T-helper 2 cell treated with Interferon-gamma antibody and Interleukin-4, amounts not matched to agents 100 ng/mL and 5 ng/mL, for 36 hours (primary cell): ENCODE results near the gene GALNT7. TPM values are rescaled to one million over a fixed set of nuclear protein-coding genes. Genes with fewer than 3 reads are reported as not detected.
"Not testable (repeated sequence)": the region's sequence is repeated elsewhere in the genome, so short reads cannot be mapped to it uniquely, and the experiment has no call there.

Experiments
- intact Hi-C: fragments of 100-400 bp; cut with micrococcal nuclease; formaldehyde crosslinking; loops from one replicate; pipeline ENCODE4 v1.15.1; 2023
- total RNA-seq: library from RNA; stranded (reverse); gene quantifications from 2 replicates; pipeline ENCODE4 v1.2.3, GENCODE V29; 2022

GALNT7 gene, protein sequence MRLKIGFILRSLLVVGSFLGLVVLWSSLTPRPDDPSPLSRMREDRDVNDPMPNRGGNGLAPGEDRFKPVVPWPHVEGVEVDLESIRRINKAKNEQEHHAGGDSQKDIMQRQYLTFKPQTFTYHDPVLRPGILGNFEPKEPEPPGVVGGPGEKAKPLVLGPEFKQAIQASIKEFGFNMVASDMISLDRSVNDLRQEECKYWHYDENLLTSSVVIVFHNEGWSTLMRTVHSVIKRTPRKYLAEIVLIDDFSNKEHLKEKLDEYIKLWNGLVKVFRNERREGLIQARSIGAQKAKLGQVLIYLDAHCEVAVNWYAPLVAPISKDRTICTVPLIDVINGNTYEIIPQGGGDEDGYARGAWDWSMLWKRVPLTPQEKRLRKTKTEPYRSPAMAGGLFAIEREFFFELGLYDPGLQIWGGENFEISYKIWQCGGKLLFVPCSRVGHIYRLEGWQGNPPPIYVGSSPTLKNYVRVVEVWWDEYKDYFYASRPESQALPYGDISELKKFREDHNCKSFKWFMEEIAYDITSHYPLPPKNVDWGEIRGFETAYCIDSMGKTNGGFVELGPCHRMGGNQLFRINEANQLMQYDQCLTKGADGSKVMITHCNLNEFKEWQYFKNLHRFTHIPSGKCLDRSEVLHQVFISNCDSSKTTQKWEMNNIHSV
- 20.5 and 21.2 TPM in 2 replicates for total RNA-seq

DNA sequence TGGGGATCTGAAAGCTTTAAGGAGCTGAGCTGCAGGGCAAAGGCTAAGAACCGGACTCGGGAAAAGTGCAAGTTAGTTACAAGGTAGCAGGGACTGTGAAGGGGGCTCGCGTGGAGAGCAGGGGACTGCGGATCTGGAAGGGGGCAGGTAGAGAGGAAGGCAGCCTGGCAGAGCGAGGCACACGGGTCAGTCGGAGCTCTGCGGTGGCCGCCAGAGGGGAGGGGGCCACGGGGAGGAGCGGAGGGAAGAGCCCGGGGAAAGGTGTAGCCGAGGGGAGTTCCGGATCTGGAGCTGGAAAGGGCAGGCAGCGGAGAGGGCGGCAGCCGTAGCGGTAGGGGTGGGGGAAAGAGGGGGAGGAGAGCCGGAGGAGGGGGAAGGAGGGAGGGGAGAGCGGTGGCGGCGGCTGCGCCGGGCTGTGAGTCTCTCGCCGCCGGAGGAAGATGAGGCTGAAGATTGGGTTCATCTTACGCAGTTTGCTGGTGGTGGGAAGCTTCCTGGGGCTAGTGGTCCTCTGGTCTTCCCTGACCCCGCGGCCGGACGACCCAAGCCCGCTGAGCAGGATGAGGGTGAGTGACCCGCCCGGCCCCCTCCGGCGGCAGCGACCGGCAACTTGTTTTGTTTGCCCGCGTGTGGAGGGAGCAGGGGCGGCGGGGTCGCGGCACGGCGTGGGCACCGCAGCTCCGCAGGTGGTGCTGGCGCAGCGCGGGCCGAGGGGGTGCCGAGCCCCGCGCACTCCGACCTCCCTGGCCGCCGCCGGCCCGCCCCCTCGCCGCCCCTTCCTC is at the start of gene GALNT7:
TSS of gene GALNT7 (plus strand) at position 416 of the 782 bp plus-strand sequence. CDS start at position 441, 25 bp downstream.
- intact Hi-C loops, result loop anchor here (1.0 to 5.0 kb wide), 5 partner anchors 89 to 202 kb away; partner anchors contain the start of genes HMGB2 and SAP30

DNA sequence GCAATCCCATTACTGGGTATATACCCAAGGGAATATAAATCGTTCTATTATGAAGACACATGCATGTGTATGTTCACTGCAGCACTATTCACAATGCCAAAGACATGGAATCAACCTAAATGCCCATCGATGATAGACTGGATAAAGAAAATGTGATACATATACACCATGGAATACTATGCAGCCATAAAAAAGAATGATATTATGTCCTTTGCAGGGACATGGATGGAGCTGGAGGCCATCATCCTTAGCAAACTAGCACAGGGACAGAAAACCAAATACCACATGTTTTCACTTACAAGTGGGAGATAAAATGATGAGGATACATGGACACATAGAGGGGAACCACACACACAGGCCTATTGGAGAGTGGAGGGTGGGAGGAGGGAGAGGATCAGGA is 49.8 kb upstream of the GALNT7 start:
- intact Hi-C loops, result not testable (repeated sequence)

DNA sequence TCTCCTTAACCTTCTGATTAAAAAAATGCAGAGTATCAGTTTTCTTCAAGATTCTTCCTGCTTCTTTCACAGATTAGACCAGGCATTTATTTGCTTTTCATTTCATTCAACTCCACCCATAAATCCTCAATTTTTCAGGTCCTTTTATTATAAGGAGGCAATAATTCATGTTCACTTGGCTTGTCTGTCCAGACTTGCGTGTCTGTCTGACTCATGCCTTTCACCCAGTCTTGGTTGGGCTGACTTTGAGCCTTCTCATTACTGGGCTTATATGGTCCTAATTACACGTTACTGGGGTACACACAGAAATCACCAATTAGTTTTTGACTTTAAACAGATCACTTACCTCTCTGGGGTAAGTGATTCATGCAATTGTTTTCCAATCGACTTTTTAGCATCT is 48.8 kb upstream of the GALNT7 start:
- intact Hi-C loops, result no loop called here

DNA sequence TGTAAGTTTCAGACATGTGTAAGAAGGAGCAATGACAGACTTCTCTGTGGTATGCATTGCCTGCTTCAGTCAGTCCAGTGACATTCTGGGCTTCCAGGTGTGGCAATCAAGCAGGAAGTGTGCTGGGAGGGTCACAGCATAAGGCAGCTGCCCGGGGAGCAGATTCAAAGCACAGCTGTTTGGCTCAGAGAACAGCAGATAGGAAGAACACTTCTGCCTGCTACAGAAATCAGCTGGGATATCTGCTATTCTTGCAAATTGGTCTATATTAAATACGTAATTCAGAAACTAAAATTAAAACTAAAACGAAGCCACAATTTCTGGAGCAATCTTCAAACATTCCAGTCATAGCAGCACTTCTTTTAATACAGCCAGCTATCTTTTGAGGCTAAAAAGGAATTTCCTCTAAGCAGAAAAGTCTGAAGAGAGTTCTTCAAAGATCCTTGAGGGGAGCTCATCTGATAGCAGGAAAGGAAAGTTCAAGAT is 47.5 kb upstream of the GALNT7 start:
- intact Hi-C loops, result no loop called here

DNA sequence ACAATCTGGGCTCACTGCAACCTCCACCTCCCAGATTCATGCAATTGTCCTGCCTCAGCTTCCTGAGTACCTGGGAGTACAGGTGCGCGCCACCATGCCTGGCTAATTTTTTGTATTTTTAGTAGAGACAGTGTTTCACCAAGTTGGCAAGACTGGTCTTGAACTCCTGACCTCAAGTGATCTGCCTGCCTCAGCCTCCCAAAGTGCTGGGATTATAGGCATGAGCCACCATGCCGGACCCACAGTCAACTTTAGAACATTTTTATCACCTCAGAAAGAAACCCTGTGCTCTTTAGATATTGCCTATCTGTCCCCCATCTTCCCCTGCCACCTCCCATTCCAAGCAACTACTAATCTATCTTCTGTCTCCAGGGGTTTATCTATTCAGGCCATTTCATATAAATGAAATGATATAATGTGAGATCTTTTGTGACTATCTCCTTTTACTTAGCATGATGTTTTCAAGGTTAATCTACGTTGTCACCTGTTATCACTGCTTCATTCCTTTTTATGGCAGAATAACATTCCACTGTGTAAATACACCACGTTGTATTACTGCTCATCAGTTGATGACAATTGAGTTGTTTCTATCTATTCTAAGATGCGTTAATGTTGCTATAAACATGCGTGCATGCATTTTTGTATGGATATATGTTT is 44.3 kb upstream of the GALNT7 start:
- intact Hi-C loops, result no loop called here

DNA sequence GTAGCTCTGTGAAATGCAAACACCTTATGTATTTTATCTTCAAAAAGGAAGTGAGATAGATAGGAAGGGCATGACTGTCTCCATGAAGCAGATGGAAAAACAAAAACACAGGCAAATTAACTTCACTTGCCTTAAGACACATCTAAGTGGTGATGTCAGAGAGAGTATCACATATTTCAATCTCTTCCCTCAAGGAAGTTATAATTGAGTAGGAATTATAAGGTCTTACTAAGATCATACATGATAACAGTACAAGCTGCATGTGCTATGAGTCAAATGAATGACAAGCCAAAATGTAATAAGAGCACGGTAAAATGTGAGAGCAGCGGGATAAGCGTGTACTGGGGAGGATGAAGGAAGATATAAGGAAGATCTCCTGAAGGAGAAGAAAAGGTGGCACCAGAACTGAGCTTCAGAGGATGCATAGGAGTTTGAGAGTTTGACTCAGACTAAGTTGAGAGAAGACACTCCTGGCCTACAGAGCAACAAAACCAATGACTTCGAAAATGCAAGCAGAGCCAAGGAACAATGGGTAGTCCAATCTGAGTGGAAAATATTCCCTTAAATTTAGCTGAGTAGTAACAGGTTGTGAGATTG is 43.3 kb upstream of the GALNT7 start:
- intact Hi-C loops, result no loop called here

DNA sequence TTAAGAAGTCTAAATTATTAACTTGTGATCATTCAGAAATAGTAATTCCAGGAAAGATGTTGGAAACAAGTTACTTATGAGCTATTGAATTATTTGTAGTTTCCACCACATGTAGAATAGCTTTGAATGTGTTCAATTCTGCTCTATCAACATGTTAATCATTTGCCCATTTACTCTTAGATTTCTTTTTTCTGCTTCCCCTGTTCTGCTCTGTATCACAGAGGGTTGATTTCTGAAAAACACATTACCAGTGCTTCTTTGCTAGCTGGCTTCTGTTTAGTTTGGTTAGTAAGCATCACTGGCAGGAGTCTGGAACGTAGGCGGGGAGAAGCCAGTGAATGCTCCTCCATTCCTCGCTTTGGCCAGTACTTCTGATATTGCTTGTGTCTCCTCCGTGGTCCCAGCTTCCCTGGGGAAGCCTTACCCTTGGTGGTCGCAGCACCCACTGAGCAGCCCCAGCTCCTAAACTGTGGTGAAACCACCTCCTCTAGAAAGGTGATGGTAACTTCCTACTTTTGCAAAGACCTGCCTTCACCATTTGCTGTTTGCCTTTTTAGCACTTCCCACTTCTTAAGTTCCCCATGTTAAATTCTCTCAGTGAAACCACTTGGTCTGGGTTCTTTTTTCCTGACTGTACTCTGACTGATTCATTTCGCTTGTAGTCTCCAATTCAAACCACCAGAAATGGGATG is 40.3 kb upstream of the GALNT7 start:
- intact Hi-C loops, result no loop called here

DNA sequence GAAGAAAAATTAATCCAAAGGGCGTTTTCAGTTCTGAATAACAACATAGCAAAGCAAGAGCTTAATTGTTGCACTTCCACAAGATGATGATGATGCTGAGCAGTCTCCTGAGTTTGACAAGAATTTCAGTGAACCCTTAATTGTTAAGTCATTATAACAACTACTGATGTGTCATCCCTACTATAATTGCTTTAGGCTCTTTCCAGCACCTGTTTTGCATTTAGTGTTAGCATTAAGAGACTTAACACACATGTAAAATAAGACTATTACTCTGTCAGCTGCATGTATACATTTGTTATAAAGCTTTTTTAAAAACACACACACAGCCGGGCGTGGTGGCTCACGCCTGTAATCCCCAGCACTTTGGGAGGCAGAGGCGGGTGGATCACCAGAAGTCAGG is 37.9 kb upstream of the GALNT7 start:
- intact Hi-C loops, result no loop called here

DNA sequence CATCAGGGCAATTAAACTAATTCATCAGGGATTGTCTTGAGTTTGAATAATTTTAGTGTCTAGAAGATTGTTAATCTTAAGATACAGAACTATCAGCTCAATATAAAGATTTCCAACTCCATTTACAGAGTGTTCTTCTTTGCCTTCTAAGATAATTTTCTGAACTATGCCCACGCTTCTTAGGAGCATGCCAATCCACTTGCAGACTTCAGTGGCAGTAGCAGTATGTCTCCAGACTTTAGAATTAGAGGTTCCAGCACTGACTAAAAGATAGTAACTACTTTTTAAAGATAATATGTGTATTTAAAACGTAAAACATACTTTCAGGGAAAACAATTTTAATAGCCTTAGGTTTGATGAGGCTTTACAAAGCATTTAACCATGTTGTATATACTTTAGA is 34.2 kb upstream of the GALNT7 start:
- intact Hi-C loops, result no loop called here

DNA sequence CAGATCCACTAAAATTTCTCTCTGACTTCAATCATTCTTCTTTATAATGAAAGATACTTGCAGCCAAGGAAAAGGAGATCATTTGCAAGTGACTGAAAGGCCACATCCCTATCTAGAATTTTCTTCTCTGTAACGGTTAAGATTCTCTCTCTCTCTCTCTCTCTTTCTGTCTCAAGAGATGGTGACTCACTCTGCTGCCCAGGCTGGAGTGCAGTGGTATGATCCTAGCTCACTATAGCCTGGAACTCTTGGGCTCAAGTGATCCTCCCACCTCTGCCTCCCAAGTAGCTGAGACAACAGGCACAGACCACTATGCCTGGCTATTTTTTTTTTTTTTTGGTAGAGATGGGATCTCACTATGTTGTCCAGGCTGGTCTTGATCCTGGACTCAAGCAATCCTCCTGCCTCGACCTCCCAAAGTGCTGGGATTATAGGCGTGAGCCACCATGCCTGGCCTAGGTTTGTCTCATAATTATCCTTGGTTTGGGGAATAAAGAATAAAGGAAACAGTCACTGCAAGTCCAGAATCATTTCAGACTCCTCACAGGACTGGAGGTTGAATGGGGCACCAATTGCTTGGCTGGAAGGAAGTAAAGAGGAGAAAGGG is 33.3 kb upstream of the GALNT7 start:
- intact Hi-C loops, result no loop called here

DNA sequence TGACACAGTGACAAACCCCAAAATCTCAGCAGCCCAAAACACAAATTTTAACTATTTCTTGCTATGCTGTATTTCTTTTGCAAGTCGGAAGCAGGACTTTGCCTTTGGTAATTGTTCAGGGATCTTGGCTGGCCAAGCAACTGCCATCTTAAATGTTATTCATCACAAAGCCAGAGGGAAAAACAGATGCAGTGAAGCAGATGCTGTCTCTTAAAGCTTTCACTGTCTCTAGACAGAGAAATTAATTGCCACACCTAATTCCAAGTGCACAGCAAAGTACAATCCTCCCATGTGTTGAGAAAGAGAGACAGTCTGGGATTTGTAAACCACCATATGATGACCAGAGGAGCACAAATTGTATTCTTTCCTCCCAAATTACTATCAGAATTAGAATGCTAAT is 30.0 kb upstream of the GALNT7 start:
- intact Hi-C loops, result no loop called here

DNA sequence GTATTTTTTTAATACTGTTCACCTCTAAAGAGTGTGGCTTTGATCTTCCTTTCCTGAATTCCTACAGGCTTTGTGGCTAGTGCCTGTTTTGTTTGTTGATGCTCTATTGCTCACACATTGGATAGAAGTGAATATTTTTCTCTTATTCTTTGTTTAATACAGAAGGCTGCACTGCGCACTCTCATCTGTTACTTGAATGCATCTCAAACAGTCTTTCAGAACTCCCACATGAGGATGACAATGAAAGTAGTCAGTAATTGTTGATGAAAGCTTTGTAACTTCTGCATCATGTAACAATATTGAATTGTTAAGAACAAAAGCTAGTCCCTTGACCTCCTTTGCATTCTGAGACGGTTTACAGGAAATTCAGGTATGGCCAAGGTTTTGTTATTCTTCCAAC is 29.1 kb upstream of the GALNT7 start:
- intact Hi-C loops, result no loop called here

DNA sequence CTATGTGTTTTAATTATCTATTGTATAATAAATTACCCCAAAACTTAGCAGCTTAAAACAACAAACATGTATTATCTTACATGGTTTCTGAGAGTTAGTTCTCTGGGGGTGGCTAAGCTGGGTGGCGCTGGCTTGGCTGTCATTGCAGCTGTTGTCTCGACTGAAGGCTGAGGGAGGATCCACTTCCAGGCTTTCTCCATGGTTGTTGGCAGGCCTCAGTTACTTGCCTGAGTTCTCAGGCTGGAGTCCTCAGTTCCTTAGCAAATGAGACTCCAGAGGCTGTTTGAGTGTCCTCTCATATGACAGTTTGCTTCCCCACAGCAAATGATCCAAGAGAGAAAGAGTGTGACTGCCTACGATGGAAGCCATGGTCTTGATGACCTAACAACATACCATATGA is 23.5 kb upstream of the GALNT7 start:
- intact Hi-C loops, result no loop called here

DNA sequence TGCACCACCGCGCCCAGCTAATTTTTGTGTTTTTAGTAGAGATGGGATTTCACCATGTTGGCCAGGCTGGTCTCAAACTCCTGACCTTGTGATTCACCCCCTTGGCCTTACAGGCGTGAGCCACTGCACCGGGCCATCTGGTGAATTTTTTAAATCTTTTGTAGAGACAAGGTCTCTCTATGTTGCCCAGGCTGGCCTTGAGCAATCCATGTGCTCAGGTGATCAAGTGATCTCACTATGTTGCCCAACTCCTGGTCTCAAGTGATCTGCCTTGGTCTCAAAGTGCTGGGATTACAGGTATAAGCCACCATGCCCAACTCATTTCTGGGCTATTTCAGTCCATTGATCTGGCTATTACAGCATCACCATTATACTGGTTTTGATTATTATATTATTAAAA is 22.2 kb upstream of the GALNT7 start:
- intact Hi-C loops, result no loop called here

DNA sequence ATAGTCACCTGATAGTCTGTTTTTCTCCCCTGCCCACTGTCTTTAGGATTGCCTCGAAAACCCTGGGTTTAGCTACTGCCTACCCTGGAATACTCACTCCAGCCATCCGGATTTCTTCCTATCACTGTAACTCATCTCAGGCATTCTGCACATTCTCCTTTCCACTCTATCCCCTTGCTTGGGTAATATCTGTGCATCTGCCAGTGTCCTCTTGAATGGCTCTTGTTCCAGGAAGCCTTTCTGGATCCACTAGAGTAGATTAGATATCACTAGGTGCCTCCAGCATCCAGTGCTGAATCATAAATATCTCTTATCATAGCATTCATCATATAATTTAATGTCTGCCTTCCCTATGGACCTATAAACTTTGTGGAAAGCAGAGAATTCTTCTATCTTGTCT is 17.1 kb upstream of the GALNT7 start:
- intact Hi-C loops, result no loop called here

DNA sequence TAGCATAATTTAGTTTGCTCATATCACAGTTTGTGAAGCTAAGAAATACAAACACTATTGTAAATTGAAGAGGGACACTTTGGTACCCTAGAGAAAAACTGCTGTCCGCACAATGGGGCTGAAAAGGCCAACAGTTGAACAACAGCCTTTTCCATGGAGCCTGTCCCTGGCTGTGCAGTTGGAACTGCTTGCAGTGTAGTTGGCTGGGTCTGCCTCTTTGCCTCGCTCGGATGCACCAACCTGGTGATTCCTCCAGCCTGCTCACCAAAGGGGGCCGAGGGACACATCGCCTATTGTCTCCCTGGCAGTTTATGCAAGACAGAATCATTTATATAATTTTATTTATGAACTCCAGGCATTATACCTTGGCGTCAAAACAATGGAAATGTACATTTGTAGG is 16.5 kb upstream of the GALNT7 start:
- intact Hi-C loops, result no loop called here

DNA sequence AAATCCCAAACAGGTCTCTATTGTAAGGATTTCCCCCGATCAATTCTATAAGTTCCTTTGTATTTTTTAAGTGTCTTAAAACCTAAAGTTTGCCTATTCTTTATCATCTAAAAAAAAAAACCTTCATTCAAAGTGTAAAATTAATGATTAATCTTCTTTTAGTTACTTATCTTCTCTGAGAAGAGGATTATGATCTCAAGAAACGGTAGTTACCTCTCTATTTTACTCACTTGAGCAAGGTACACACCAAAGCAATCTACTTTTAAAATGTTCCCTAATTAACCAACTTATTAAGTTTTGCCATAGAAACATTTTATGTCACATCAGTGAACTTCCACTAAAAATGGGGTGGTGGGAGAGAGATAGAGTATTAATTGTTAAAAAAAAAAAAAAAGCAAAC is 15.2 kb upstream of the GALNT7 start:
- intact Hi-C loops, result no loop called here

DNA sequence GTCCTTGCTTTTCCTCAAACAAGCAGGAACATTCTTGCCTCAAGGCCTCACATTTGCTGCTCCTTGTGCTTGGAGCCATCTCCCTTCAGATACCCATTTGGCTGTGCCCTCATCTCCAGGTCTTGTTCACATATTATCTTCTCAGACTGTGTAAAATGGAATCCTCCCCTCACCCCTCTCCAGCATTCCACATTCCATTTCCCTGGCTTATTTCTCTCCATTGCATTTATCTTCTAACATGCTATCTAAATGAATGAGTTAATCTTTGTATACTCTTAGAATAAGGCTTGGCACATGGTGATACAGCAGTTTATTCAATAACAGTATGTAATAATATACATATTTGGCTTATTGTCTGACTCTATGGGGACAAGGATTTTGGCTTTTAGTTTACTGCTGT is 8.8 kb upstream of the GALNT7 start:
- intact Hi-C loops, result no loop called here

DNA sequence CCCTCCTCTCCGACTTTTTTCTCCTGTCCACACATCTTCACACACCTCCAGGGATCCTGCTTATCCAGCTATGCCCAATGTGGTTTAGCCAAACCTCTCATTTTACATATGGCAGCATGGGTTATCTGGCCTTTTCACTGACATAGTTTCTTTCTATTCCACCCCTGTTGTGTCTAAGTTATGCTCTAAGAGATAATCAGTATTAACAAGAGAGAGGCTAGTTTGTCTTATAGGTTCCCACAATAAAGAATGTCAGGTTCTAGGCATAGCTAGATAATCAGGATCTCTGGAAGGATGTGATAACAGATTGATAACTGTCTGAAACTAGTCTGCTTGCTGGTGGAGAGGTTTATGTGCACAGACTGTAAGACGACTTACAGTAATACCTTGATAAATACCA is 7.7 kb upstream of the GALNT7 start:
- intact Hi-C loops, result no loop called here

DNA sequence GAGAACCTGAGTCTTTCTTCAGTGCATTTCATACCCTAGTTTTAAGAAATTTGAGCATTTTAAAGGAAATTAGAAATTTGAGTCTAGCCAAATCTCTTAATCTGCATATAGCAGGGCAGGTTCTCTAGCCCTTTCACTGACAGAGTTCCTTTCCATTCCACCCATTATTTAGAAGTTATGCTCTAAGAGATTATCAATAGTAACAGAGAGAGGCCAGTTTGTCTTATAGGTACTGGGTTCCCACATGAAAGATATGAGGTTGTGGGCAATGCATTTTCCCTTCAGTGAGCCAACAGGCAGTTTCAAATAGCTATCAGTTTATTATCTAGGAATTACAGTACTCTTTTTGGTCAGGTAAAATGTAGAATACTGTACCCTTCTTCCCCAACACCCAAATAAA is 7.3 kb upstream of the GALNT7 start:
- intact Hi-C loops, result no loop called here
